Activated CD8-positive, alpha-beta T cell treated with anti-CD3 and anti-CD28 coated beads for 36 hours (primary cell): ENCODE results near the gene IMP4. TPM values are rescaled to one million over a fixed set of nuclear protein-coding genes. Genes with fewer than 3 reads are reported as not detected.

Experiments
- ATAC-seq: fragments of 200-7000 bp; cut with Tn5 transposase; one replicate; pipeline ENCODE4 v1.10.0; 2021; ENCODE audit warnings: mild to moderate bottlenecking, moderate library complexity
- CTCF ChIA-PET: fragments of 350-600 bp; sonication (Branson Sonifier 250); formaldehyde crosslinking; loops from one replicate; lab custom pipeline; 2021; ENCODE audit warnings: antibody characterized with exemption; lab: Charles Lee
- POLR2A ChIA-PET: fragments of 350-600 bp; sonication (Branson Sonifier 250); formaldehyde crosslinking; loops from one replicate; lab custom pipeline; 2021; ENCODE audit warnings: antibody characterized with exemption; lab: Charles Lee
- DNase-seq: peaks from one replicate; pipeline ENCODE4 v3.0.0-alpha.2; 2020
- H3K27ac Mint-ChIP-seq: one replicate; pipeline ENCODE4 v1.8.0; 2021; ENCODE audit warnings: mild to moderate bottlenecking, mixed read lengths
- H3K27me3 Mint-ChIP-seq: one replicate; pipeline ENCODE4 v1.8.0; 2021; ENCODE audit warnings: mixed read lengths
- H3K36me3 Mint-ChIP-seq: one replicate; pipeline ENCODE4 v1.8.0; 2021; ENCODE audit warnings: low read depth, mixed read lengths
- H3K4me1 Mint-ChIP-seq: one replicate; pipeline ENCODE4 v1.8.0; 2021; ENCODE audit warnings: low read depth, mixed read lengths
- H3K4me3 Mint-ChIP-seq: one replicate; pipeline ENCODE4 v1.8.0; 2021; ENCODE audit warnings: mild to moderate bottlenecking, moderate library complexity, mixed read lengths
- H3K9me3 Mint-ChIP-seq: one replicate; pipeline ENCODE4 v1.8.0; 2021; ENCODE audit warnings: mixed read lengths
- intact Hi-C: fragments of 100-400 bp; cut with micrococcal nuclease; formaldehyde crosslinking; loops from one replicate; pipeline ENCODE4 v1.10.0; 2022
- total RNA-seq, 2 experiments: library from RNA; stranded (reverse); gene quantifications; one replicate each; pipeline ENCODE4 v1.2.3, GENCODE V29; 2021
- TF ChIP-seq, protein P1 (sequence below): fragments of 200-600 bp; IDR thresholded peaks from one replicate; pipeline ENCODE4 v1.8.0; 2022; ENCODE audit warnings: antibody characterized with exemption, mild to moderate bottlenecking

IMP4 gene
- total RNA-seq, 2 experiments from 2014 or later, result 160 to 163 TPM

DNA sequence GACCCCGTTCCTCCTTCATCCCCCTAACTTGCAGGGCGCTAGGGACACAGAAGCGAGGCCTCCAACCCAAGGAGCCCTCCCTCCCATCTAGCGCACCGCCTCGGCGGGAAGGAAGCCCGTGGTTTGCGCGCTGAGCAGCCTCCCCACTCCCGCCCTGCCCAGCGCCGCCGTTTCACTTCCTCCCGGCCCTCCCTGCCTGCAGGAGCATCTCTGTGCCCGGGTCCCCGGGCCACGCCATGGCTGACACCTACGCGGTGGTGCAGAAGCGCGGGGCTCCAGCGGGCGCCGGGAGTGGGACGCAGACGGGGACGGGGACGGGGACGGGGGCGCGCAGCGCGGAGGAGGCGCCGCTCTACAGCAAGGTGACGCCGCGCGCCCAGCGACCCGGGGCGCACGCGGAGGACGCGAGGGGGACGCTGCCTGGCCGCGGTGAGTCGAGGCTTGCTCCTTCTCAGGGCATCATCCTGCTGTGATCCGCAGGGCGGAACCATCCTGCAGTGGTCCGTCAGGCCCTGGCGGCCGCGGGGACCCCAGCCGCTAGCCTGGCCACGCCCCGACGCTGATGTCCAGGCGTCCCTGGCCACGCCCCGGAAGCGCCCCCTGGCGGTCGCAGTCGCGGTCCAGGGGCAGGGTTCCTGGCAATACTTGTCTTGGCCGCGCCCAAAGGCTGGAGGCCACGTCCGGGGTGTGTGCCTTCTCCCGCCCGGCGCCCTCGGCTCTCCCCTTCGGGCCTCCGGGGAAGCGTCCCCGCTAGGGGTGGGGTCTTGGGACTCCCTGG is 29.5 kb downstream of the IMP4 start:
- H3K4me1 Mint-ChIP-seq, result peaks cover 54% of the 10 kb centered on the region

DNA sequence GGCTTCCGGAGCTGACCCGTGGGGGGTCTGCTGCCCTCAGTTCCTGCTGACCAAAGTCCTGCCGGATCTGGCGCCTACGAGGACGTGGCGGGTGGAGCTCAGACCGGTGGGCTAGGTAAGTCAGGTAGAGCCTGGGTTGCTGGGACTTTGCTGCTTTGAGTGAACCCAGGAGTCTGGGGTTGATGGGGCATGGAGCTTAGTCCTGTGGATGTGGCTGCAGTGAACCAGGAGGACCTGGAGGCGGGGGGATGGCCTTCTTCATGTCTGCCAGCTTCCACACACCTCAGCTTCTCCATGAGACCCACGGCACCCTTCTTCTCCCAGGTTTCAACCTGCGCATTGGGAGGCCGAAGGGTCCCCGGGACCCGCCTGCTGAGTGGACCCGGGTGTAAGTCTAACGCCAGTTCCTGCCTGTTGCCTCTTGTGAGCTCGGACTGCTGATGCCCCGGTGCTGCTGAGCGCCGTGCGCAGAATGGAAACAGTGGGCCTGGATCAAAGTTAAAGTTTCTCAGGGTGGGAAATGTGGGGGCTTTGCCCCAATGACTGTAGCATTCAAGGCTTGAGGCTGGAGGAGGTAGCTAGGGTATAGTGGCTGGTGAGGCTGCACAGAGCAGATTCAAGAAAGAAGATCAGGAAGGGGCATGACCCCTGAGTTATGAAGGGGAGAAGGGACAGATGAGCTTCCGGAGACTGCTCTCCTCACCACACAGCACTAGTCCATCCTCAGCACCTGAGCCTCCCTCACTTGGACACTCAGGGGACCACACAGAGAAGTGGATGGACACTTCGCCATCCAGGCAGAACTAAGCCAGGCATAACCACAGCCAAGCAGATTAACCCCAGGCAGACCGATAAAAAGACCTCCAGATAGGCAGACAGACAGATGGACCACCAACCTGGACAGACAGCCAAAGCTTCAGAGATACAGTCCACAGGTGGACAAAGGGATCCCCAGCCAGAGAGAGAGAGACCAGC is 30.4 kb downstream of the IMP4 start:
- intact Hi-C loops, result no loop called here
- TF ChIP-seq, protein P1, sequence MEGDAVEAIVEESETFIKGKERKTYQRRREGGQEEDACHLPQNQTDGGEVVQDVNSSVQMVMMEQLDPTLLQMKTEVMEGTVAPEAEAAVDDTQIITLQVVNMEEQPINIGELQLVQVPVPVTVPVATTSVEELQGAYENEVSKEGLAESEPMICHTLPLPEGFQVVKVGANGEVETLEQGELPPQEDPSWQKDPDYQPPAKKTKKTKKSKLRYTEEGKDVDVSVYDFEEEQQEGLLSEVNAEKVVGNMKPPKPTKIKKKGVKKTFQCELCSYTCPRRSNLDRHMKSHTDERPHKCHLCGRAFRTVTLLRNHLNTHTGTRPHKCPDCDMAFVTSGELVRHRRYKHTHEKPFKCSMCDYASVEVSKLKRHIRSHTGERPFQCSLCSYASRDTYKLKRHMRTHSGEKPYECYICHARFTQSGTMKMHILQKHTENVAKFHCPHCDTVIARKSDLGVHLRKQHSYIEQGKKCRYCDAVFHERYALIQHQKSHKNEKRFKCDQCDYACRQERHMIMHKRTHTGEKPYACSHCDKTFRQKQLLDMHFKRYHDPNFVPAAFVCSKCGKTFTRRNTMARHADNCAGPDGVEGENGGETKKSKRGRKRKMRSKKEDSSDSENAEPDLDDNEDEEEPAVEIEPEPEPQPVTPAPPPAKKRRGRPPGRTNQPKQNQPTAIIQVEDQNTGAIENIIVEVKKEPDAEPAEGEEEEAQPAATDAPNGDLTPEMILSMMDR, result peak; percentile 47
- H3K4me1 Mint-ChIP-seq, result peaks cover 61% of the 10 kb centered on the region
- no peaks in the 10 kb centered on the region for H3K9me3 Mint-ChIP-seq
- H3K27me3 Mint-ChIP-seq, result no peaks in the 10 kb centered on the region
- ATAC-seq (peak; percentile 3), DNase-seq (no peak)
- H3K36me3 Mint-ChIP-seq, result peaks cover 48% of the 10 kb centered on the region
- peak overlapping the region; percentile 76 for H3K27ac Mint-ChIP-seq
- H3K4me3 Mint-ChIP-seq, result peak overlapping the region; percentile 91
- POLR2A ChIA-PET, result interaction anchor here (0.7 to 2.0 kb wide), 9 partner anchors 11 to 34 kb away, joined by 3 to 18 read pairs (median 3); partner anchors contain the start of gene IMP4
- CTCF ChIA-PET, result interaction anchor here (0.7 to 2.3 kb wide), 10 partner anchors 9 to 193 kb away, joined by 3 to 18 read pairs (median 4); partner anchors contain the start of genes IMP4 and PTPN18

More for the DNA sequence above, 29.5 kb downstream of the IMP4 start:
- Mint-ChIP-seq H3K36me3 (peaks cover 48% of the 10 kb centered on the region), H3K27me3 (no peaks in the 10 kb centered on the region), H3K4me3 (peak overlapping the region; percentile 91), H3K27ac (peak overlapping the region; percentile 97), H3K9me3 (no peaks in the 10 kb centered on the region)
- ChIA-PET POLR2A (interaction anchor here (0.7 to 2.0 kb wide), 6 partner anchors 17 to 34 kb away, joined by 3 to 18 read pairs (median 4); partner anchors contain the start of gene IMP4), CTCF (interaction anchor here (0.7 to 2.3 kb wide), 9 partner anchors 9 to 192 kb away, joined by 3 to 18 read pairs (median 5); partner anchors contain the start of genes IMP4 and PTPN18)
- TF ChIP-seq, protein P1, result peak; percentile 95
- intact Hi-C loops, result no loop called here
- ATAC-seq (peak; percentile 65), DNase-seq (peak; percentile 79)

DNA sequence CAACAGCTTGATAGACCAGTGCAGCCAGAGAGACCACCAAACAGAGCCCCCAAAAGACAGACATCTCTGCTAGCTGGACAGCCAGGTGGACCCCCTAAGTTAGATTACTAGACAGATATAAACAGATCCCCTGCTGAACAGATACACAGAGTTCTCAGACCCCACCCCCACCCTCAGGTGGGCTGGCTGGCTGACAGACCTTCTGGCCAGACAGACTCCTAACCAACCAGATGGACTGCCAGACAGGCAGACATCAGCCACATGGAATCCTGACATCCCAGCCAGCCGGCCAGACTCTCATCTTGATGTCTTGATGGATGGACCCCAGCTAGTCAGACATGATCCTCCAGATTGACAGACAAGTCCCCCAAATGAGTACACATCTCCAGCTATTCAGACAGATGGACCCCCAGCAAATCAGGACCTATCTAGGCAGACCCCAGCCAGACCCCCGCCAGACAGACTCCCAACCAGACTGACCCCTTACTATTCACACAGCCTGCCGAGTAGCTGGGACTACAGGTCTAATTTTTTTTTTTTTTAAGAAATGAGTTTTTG is 31.2 kb downstream of the IMP4 start:
- TF ChIP-seq, protein P1, result no peak
- H3K4me1 Mint-ChIP-seq, result peaks cover 66% of the 10 kb centered on the region
- H3K4me3 Mint-ChIP-seq, result peak overlapping the region; percentile 91
- DNase-seq, result no peak
- no peak for ATAC-seq
- peak overlapping the region; percentile 57 for H3K27ac Mint-ChIP-seq
- intact Hi-C loops, result no loop called here
- H3K36me3 Mint-ChIP-seq, result peaks cover 48% of the 10 kb centered on the region
- H3K27me3 Mint-ChIP-seq, result no peaks in the 10 kb centered on the region
- POLR2A ChIA-PET, result interaction anchor here (0.7 to 2.0 kb wide), 7 partner anchors 10 to 35 kb away, joined by 3 to 18 read pairs (median 3); partner anchors contain the start of gene IMP4
- CTCF ChIA-PET, result interaction anchor here (1.4 to 1.9 kb wide), 2 partner anchors 14 to 17 kb away, joined by 3 to 8 read pairs; no protein-coding TSS in a partner anchor
- H3K9me3 Mint-ChIP-seq, result no peaks in the 10 kb centered on the region

DNA sequence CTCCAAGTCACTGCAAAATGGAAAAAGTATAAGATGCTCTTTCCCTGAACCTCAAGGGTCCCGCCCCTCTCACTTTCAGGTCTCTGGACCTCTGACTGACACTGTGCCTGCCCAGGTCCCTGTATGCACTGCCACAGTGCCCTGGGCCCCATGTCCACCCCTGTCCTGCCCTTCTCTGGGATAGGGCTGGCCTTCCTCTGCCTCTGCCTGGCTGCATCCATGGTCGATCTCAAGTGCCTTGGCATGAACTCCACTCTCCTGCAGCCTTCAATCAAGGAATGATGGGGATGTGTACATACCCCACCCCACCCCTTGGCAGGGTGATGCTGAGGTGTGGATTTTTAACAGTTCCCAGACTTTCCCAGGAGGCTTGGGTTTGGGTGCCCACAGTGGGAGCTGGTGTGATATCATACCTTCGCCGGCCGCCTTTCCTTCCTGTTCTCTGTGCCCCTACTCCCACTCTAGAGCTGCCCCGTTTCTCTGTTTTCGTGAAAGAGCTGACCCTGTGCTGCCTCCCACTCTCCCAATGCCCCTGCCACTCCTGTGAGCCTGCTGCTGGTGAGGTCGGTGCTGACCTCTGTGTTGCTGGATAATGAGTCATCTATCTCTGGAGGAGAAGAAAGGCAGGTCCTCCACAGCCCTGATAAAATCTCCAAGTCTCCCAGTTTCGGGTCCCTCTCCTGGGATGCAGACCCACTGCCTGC is 32.0 kb downstream of the IMP4 start:
- Mint-ChIP-seq H3K27me3 (no peaks in the 10 kb centered on the region), H3K27ac (peak overlapping the region; percentile 39), H3K4me3 (peak overlapping the region; percentile 4), H3K9me3 (no peaks in the 10 kb centered on the region), H3K4me1 (peaks cover 72% of the 10 kb centered on the region), H3K36me3 (peaks cover 50% of the 10 kb centered on the region)
- ATAC-seq (no peak), DNase-seq (no peak)
- TF ChIP-seq, protein P1, result no peak
- CTCF ChIA-PET, result no interaction called here
- intact Hi-C loops, result no loop called here
- POLR2A ChIA-PET, result interaction anchor here (1.1 to 1.4 kb wide), 2 partner anchors 26 to 34 kb away, joined by 3 read pairs; no protein-coding TSS in a partner anchor
